Gastrocnemius medialis (tissue), 4 donors: ENCODE measurements around the gene URM1.

Experiments used
- CTCF ChIP-seq, 5 experiments: fragments of 450-650 bp in 3 of 5; fragments of 200-600 bp in 2 of 5; sonication (generic) in 2 of 5; IDR thresholded peaks in 4 of 5; conservative IDR thresholded peaks in 1 of 5; 1 replicate in 4 of 5; 2 replicates in 1 of 5; pipeline ENCODE4 v1.5.1; 2016 to 2019; ENCODE audit warnings: antibody characterized with exemption in 5 of 5, mild to moderate bottlenecking in 3 of 5, moderate library complexity in 3 of 5
- POLR2A ChIP-seq, 2 donors: fragments of 450-650 bp; IDR thresholded peaks; one replicate each; pipeline ENCODE4 v1.6.1; 2017; ENCODE audit warnings: antibody characterized with exemption in 2 of 2, mild to moderate bottlenecking in 2 of 2, moderate library complexity in 2 of 2

- TF ChIP-seq CTCF (IDR thresholded peaks at IDR 0.05 in 4 of 5, conservative IDR thresholded peaks at IDR 0.05 in 1 of 5) (no peak), POLR2A (IDR thresholded peaks at IDR 0.05) (no peak)
Measured at GRCh38 chr9:128323791-128324190, 47.4 kb upstream of the URM1 start.
